ENCODE results near the gene EIF1.
"Not testable (repeated sequence)": the region's sequence is repeated elsewhere in the genome, so short reads cannot be mapped to it uniquely, and the experiment has no call there.

Gene EIF1

GRCh38 chr17:41700843-41701242 is 12.2 kb downstream of the EIF1 start:
- DNase-seq (ENCODE audit: low read depth), result not testable (repeated sequence)

GRCh38 chr17:41702712-41703111 is 14.0 kb downstream of the EIF1 start:
- DNase-seq (ENCODE audit: low read depth), result no peak

- DNase-seq (ENCODE audit: low read depth), result no peak
Observed at GRCh38 chr17:41705271-41705991, 16.7 kb downstream of the EIF1 start.

- no peak for DNase-seq (ENCODE audit: low read depth)
Observed at GRCh38 chr17:41707803-41708669, 19.4 kb downstream of the EIF1 start.

GRCh38 chr17:41710472-41711090 is 21.9 kb downstream of the EIF1 start:
- DNase-seq (ENCODE audit: low read depth), result no peak

GRCh38 chr17:41711669-41712400 is 23.1 kb downstream of the EIF1 start, which contains the start of gene GAST:
TSS of gene GAST (plus strand) at chr17:41712331. CDS start at chr17:41715437, 3,106 bp downstream.
- no peak for DNase-seq (ENCODE audit: low read depth)

- DNase-seq (ENCODE audit: low read depth), result no peak
Observed at GRCh38 chr17:41717408-41718286, 29.0 kb downstream of the EIF1 start.

GRCh38 chr17:41718287-41718645 is 29.6 kb downstream of the EIF1 start:
- no peak for DNase-seq (ENCODE audit: low read depth)

- no peak for DNase-seq (ENCODE audit: low read depth)
Observed at GRCh38 chr17:41722231-41722630, 33.5 kb downstream of the EIF1 start.

GRCh38 chr17:41723801-41724475 is 35.3 kb downstream of the EIF1 start:
- no peak for DNase-seq (ENCODE audit: low read depth)

- no peak for DNase-seq (ENCODE audit: low read depth)
Observed at GRCh38 chr17:41724476-41725050, 35.9 kb downstream of the EIF1 start.

- DNase-seq (ENCODE audit: low read depth), result no peak
Observed at GRCh38 chr17:41725134-41725533, 36.4 kb downstream of the EIF1 start.

- DNase-seq (ENCODE audit: low read depth), result no peak
Observed at GRCh38 chr17:41728056-41728455, 39.4 kb downstream of the EIF1 start.

GRCh38 chr17:41730479-41730878 is 41.8 kb downstream of the EIF1 start:
- DNase-seq (ENCODE audit: low read depth), result no peak

GRCh38 chr17:41731836-41732235 is 43.2 kb downstream of the EIF1 start:
- DNase-seq (ENCODE audit: low read depth), result no peak

- no peak for DNase-seq (ENCODE audit: low read depth)
Observed at GRCh38 chr17:41733348-41734138, 44.9 kb downstream of the EIF1 start.

GRCh38 chr17:41734139-41734948 is 45.7 kb downstream of the EIF1 start, which contains the start of gene HAP1:
TSS of gene HAP1 (minus strand) at chr17:41734643. CDS start at chr17:41734634, 9 bp downstream.
- DNase-seq (ENCODE audit: low read depth), result no peak

- no peak for DNase-seq (ENCODE audit: low read depth)
Observed at GRCh38 chr17:41734949-41735313, 46.2 kb downstream of the EIF1 start.
